HepG2 (cell line): ENCODE results near the gene LPXN. TPM values are rescaled to one million over a fixed set of nuclear protein-coding genes. Genes with fewer than 3 reads are reported as not detected.

Experiments
- ATAC-seq: fragments of 200-7000 bp; cut with Tn5 transposase; 3 replicates; pipeline ENCODE4 v1.9.1; 2020; ENCODE audit warnings: mild to moderate bottlenecking, moderate library complexity
- BruUV-seq: library from RNA; stranded (reverse); fragments of 400-500 nt; replicated peaks from 2 replicates; lab custom pipeline; 2021; lab: Mats Ljungman, UMichigan
- CTCF ChIA-PET: fragments of 300-600 bp; formaldehyde crosslinking; extraction: SDS; loops from one replicate; lab custom pipeline; 2021; ENCODE audit warnings: low total read pairs, inconsistent platforms, low intra/inter-chr PET ratio; lab: Yijun Ruan, JAX
- POLR2A ChIA-PET: fragments of 350-600 bp; sonication (Branson Sonifier 250); formaldehyde crosslinking; loops from one replicate; lab custom pipeline; 2020; ENCODE audit warnings: antibody characterized with exemption, inconsistent platforms; lab: Yijun Ruan, JAX
- DNase-seq: peaks from one replicate; pipeline ENCODE4 v3.0.0-alpha.2; 2015; ENCODE audit warnings: low spot score
- FAIRE-seq: peaks from 3 replicates; lab custom pipeline; 2011; peaks lifted over from hg19 to GRCh38; lab: Jason Lieb, UNC
- H2AFZ ChIP-seq: one replicate; pipeline ENCODE4 v1.6.1; 2011; ENCODE audit warnings: low read length, inconsistent platforms
- H3K27ac ChIP-seq: fragments of 300-600 bp; 3 replicates; pipeline ENCODE4 v1.8.0; 2011; ENCODE audit warnings: mixed run types, mild to moderate bottlenecking, mixed read lengths, low read length, inconsistent platforms; ENCODE audit not compliant: insufficient read depth; ENCODE audit errors: extremely low read length
- H3K27me3 ChIP-seq, 2 experiments: fragments of 200-600 bp in 1 of 2; 2 replicates in 1 of 2; 3 replicates in 1 of 2; pipeline versions ENCODE4 v1.6.0 to v1.8.0; 2011; ENCODE audit warnings: low read length in 2 of 2, mild to moderate bottlenecking in 2 of 2, moderate library complexity in 2 of 2, inconsistent platforms in 1 of 2; ENCODE audit not compliant: insufficient read depth in 2 of 2, control insufficient read depth in 1 of 2
- H3K36me3 ChIP-seq, 2 experiments: fragments of 200-600 bp in 1 of 2; replicated peaks in 1 of 2; 2 replicates in 1 of 2; 3 replicates in 1 of 2; pipeline versions ENCODE4 v1.5.1 to v1.8.0; 2011; ENCODE audit warnings: low read length in 2 of 2, inconsistent platforms in 1 of 2; ENCODE audit not compliant: insufficient read depth in 2 of 2, control insufficient read depth in 1 of 2
- H3K4me1 ChIP-seq: 2 replicates; pipeline ENCODE4 v1.5.1; 2012; ENCODE audit warnings: low read length, inconsistent platforms; ENCODE audit not compliant: insufficient read depth
- H3K4me2 ChIP-seq: 2 replicates; pipeline ENCODE4 v1.6.0; 2011; ENCODE audit warnings: low read depth, low read length, inconsistent platforms
- H3K4me3 ChIP-seq, 3 experiments: fragments of 200-600 bp in 1 of 3; sonication (generic), shearing (Covaris generic) in 1 of 3; replicated peaks in 1 of 3; 2 replicates each; pipeline ENCODE4 v1.5.1; 2011 to 2016; ENCODE audit warnings: low read length in 3 of 3, inconsistent platforms in 2 of 3, low read depth in 2 of 3, mild to moderate bottlenecking in 2 of 3, control low read depth in 1 of 3, mixed read lengths in 1 of 3; ENCODE audit not compliant: insufficient read depth in 1 of 3
- H3K79me2 ChIP-seq: one replicate; pipeline ENCODE4 v1.6.1; 2011; ENCODE audit warnings: low read length, inconsistent platforms; ENCODE audit not compliant: insufficient read depth
- H3K9ac ChIP-seq: 2 replicates; pipeline ENCODE4 v1.6.0; 2011; ENCODE audit warnings: mild to moderate bottlenecking, low read depth, low read length, inconsistent platforms; ENCODE audit not compliant: insufficient read depth
- H3K9me3 ChIP-seq: 2 replicates; pipeline ENCODE4 v1.5.1; 2012; ENCODE audit warnings: mild to moderate bottlenecking, low read length
- H4K20me1 ChIP-seq: 2 replicates; pipeline ENCODE4 v1.6.0; 2011; ENCODE audit warnings: inconsistent platforms, mild to moderate bottlenecking, low read length, moderate library complexity; ENCODE audit not compliant: insufficient read depth
- BHLHE40 ChIP-seq: IDR thresholded peaks from 2 replicates; pipeline ENCODE4 v1.6.1; 2011; ENCODE audit warnings: low read length, improper control_type of control experiment
- MAFF ChIP-seq: IDR thresholded peaks from 2 replicates; pipeline ENCODE4 v1.6.1; 2011; ENCODE audit warnings: low read depth, low read length, improper control_type of control experiment
- MAFK ChIP-seq, 2 experiments: IDR thresholded peaks in 1 of 2; conservative IDR thresholded peaks in 1 of 2; 2 replicates each; pipeline ENCODE4 v1.6.1; 2011; ENCODE audit warnings: improper control_type of control experiment in 2 of 2, low read length in 2 of 2
- ZNF564 ChIP-seq: sonication (generic); formaldehyde crosslinking; IDR thresholded peaks from 2 replicates; pipeline ENCODE4 v1.8.1; 2023; ENCODE audit warnings: mild to moderate bottlenecking, missing genetic modification reagents
- WGBS: methylation state at CpG from one replicate; pipeline ENCODE4 v1.1.6; 2017; ENCODE audit warnings: low lambda C conversion rate; 5-methylcytosine and 5-hydroxymethylcytosine counted together
- in situ Hi-C: cut with HindIII; loops from 2 replicates; pipeline ENCODE4 v1.10.0; 2017; ENCODE audit warnings: low pct_unique_long_range_greater_than_20kb; ENCODE audit not compliant: extremely low pct_ligation_motif_present
- intact Hi-C: fragments of 100-400 bp; cut with micrococcal nuclease; formaldehyde crosslinking; loops from one replicate; pipeline ENCODE4 v1.10.0; 2022; ENCODE audit not compliant: unreplicated experiment
- polyA plus RNA-seq, 8 experiments: library from polyadenylated mRNA; depleted of rRNA in 3 of 8; stranded (reverse) in 7 of 8; unstranded in 1 of 8; fragments of >200 nt; fragmentation: Illumina TruSeq in 4 of 8; extraction: Trizol in 4 of 8; gene quantifications; 2 replicates each; pipeline versions ENCODE4 v1.2.1 to v1.2.3, GENCODE V29; 2011 to 2016; ENCODE audit warnings: low read depth in 4 of 8, missing spikeins in 1 of 8, mixed read lengths in 1 of 8; ENCODE audit not compliant: insufficient read depth in 1 of 8
- total RNA-seq, 5 experiments: library from RNA; depleted of rRNA; stranded (reverse); fragments of >200 nt; fragmentation: Illumina TruSeq; extraction: Trizol; gene quantifications; 2 replicates each; pipeline ENCODE4 v1.2.3, GENCODE V29; 2016; ENCODE audit warnings: low read depth in 1 of 5
- TF ChIP-seq, protein P1 (sequence below): IDR thresholded peaks from 2 replicates; pipeline ENCODE4 v1.6.1; 2012; ENCODE audit warnings: inconsistent platforms

Gene LPXN
- total and polyA plus RNA-seq, 2 of the 13 experiments (the other 11 are each of a cell fraction or from before 2014, with no cell fraction given), result 1.7 to 3.5 TPM

DNA sequence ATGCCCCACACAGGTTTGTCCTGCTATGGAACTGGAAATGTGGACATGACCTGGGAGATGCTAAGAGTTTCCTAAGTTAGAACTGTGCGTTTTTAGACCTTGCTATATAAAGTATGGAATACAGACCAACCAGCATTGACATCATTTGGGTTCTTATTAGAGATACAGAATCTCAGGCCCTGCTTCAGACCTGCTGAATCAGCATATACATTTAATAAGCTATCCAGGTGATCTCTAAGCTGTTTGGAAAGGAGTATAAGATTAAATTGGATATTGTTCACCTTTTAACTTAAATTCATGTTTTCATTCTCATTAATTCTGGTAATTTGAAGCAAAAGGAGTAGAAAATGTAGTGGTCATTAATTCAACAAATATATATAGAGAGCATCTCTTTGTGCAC lies 39.9 kb upstream of the LPXN start:
- no peaks in the 10 kb centered on the region for H3K27me3 ChIP-seq
- TF ChIP-seq MAFK (conservative IDR thresholded peaks at IDR 0.05 in 1 of 2, IDR thresholded peaks at IDR 0.05 in 1 of 2; ENCODE audit: low read length in 2 of 2) (peak; percentile 92 to 94), MAFF (peak; percentile 89)
- TF ChIP-seq, protein P1, sequence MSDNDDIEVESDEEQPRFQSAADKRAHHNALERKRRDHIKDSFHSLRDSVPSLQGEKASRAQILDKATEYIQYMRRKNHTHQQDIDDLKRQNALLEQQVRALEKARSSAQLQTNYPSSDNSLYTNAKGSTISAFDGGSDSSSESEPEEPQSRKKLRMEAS, result no peak
- TF ChIP-seq, all 625 proteins: peak for 2
- H3K79me2 ChIP-seq, result no peaks in the 10 kb centered on the region
- WGBS, result 100% methylated on average over 1 of the region's 1 CpG
- peaks cover 23 to 92% of the 10 kb centered on the region in 2 experiments for H3K36me3 ChIP-seq
- H3K4me2 ChIP-seq, result no peak overlapping the region
- ATAC-seq (no peak), DNase-seq (no peak), FAIRE-seq (no peak)
- POLR2A ChIA-PET, result no interaction called here
- H3K27ac ChIP-seq, result no peak overlapping the region
- H3K9ac ChIP-seq, result no peak overlapping the region
- no peaks in the 10 kb centered on the region for H3K9me3 ChIP-seq
- no peak overlapping the region for H3K4me3 ChIP-seq
- in situ Hi-C loops, result no loop called here
- BruUV-seq, result no TSS peak
- intact Hi-C loops, result no loop called here
- H2AFZ ChIP-seq, result no peak overlapping the region
- no peaks in the 10 kb centered on the region for H4K20me1 ChIP-seq
- no peaks in the 10 kb centered on the region for H3K4me1 ChIP-seq
- CTCF ChIA-PET, result no interaction called here

- Histone ChIP-seq H3K27ac (no peak overlapping the region), H3K4me2 (no peak overlapping the region), H3K27me3 (no peaks in the 10 kb centered on the region), H3K9ac (no peak overlapping the region), H3K4me1 (no peaks in the 10 kb centered on the region), H3K4me3 (no peak overlapping the region), H3K36me3 (peaks cover 20 to 82% of the 10 kb centered on the region in 2 experiments), H3K79me2 (peaks cover 14% of the 10 kb centered on the region), H4K20me1 (no peaks in the 10 kb centered on the region), H3K9me3 (no peaks in the 10 kb centered on the region), H2AFZ (no peak overlapping the region)
- no peak for ATAC-seq
- ChIA-PET POLR2A (no interaction called here), CTCF (no interaction called here)
- no TSS peak for BruUV-seq
- 100% methylated on average over 2 of the region's 2 CpGs for WGBS
- FAIRE-seq, result no peak
- in situ Hi-C loops, result no loop called here
- peak; percentile 63; the same call in 1 of the 2 replicates for TF ChIP-seq ZNF564 (CRISPR knock-in tag)
- no peak for TF ChIP-seq BHLHE40
- no peak for DNase-seq
- intact Hi-C loops, result no loop called here
These were observed 37.6 kb upstream of the LPXN start for GRCh38 chr11:58613228-58613627.
